Activated T-cell treated with anti-CD3 and anti-CD28 coated beads for 48 hours (primary cell): ENCODE measurements around the gene SLITRK5.

ENCODE experiments used
- DNase-seq: peaks from one replicate; pipeline ENCODE4 v3.0.0-alpha.2; 2020; ENCODE audit warnings: low read depth

SLITRK5 gene

GRCh38 chr13:87671031-87671752 lies at the start of gene SLITRK5:
Gene SLITRK5 (plus strand): TSS chr13:87671371. CDS start chr13:87675389, 4,018 bp downstream.
- peak; percentile 64 for DNase-seq

DNA sequence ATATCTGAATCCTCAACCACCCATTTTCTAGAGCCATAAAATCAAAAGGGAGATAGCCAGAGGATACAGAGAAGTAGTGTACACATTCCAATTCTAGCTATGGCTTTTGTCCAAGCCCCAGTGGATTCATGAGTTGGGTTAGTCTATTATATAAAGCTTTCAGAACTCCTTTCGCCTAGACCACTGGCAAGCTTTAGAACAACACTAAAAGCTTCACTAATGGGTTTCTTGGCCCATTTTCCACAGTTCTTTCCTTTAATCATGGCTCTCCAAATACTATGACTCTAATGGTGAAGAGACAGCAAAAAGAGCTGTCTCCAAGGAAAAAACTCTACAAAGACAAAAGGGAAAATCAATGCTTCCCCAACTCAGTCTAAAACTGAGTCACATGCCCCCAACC lies 48.2 kb upstream of the SLITRK5 start:
- no peak for DNase-seq

GRCh38 chr13:87656306-87656705 lies 14.9 kb upstream of the SLITRK5 start:
- DNase-seq, result no peak

DNA sequence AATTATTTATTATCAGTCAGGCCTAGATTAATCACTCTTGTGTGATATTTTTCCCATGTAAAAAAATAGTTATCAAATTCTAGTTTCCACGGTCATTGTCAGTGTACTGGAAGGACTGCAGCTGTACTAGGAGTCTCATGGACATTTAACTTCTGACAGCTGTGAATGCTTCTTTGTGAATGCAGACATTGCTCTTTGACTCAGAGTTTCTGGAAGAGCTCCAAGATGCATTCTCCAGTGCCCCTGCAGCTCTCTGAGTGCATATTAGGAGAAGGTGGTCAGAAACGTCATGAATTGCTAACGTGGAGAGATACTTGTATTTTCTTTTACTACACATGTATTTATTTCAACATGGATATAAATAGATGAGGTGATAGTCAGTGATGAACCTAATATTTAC lies 9.7 kb upstream of the SLITRK5 start:
- no peak for DNase-seq

DNA sequence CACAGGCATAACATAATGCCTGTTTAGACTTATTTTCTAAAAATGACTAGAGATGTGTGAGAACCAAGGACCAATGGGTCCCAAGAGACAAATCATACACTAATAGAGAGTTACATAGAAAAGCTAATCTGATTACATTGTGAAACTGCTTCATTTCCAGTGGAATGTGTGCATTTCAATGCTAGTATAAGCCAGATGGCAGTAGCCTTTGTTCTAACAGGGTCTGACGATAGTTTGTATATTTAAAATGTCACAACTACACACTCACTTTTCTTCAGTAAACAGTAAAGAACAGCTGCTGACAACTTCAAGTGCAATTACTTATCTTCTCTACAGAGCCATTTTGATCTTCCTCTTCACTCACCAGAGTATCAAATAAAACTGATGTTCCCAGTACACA lies 4.3 kb upstream of the SLITRK5 start:
- DNase-seq, result no peak

- no peak for DNase-seq
Measured at GRCh38 chr13:87667686-87668085, 3.5 kb upstream of the SLITRK5 start.

DNA sequence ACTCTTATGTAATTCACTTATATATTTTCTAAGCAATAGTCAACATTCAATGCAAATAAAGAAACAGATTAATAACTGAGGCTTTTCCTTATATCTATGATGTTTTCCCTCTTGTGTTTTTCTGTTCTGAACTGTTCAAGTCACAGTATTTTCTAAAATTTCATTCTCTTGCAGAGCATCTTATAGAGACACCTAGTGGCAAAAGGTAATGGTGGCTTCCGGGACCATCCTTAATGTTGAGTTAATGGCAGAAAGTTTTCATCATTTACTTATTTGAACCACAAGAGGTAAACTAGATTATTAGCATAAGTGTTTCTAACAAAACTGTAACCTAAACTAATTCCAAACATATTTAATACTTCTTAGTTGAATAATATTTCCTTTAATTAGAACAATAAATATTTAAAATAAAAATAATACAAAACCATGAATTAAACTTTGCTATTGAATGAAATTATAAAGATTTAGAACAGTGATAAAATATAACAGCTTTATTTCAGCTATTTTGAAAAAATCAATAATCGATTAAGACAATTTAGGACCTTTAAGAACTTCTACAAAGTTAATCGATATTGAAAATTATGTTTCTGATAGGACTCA lies 1.7 kb upstream of the SLITRK5 start:
- no peak for DNase-seq

- DNase-seq, result no peak
Measured at GRCh38 chr13:87671753-87672605, 808 bp downstream of the SLITRK5 start.

GRCh38 chr13:87674247-87674738 lies 3.1 kb downstream of the SLITRK5 start:
- DNase-seq, result no peak

- no peak for DNase-seq
Measured at GRCh38 chr13:87675851-87676250, 4.7 kb downstream of the SLITRK5 start.

GRCh38 chr13:87676254-87677042 lies 5.3 kb downstream of the SLITRK5 start:
- no peak for DNase-seq

GRCh38 chr13:87677043-87677495 lies 5.9 kb downstream of the SLITRK5 start:
- no peak for DNase-seq

GRCh38 chr13:87677496-87678371 lies 6.6 kb downstream of the SLITRK5 start:
- DNase-seq, result no peak

DNA sequence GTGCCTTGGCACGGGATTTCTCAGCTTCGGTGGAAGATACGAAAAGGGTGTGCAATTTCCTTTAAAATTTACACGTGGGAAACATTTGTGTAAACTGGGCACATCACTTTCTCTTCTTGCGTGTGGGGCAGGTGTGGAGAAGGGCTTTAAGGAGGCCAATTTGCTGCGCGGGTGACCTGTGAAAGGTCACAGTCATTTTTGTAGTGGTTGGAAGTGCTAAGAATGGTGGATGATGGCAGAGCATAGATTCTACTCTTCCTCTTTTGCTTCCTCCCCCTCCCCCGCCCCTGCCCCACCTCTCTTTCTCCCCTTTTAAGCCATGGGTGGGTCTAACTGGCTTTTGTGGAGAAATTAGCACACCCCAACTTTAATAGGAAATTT lies 7.2 kb downstream of the SLITRK5 start:
- no peak for DNase-seq

- DNase-seq, result no peak
Measured at GRCh38 chr13:87680298-87680697, 9.1 kb downstream of the SLITRK5 start.

- no peak for DNase-seq
Measured at GRCh38 chr13:87684850-87685742, 13.9 kb downstream of the SLITRK5 start.

DNA sequence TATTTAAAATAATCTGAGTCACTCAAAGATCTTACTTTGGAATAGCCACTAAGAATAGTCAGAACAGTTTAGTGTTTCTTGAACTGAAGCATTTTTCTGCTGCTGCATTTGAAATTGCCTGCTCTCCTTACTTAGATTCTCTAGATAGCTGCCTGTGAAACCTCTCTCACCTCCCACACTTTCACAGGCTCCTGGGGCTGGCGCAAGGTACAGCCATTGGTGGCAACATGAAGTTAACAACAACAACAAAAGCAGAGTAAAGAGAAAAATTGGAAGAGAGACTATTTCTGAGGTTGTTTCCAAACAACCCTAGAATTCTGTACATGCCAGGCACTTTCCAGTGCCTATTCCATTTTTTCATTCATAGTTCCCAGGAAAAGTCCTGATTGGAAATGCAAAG lies 25.3 kb downstream of the SLITRK5 start:
- no peak for DNase-seq

- DNase-seq, result no peak
Measured at GRCh38 chr13:87698268-87698667, 27.1 kb downstream of the SLITRK5 start.

- DNase-seq, result no peak
Measured at GRCh38 chr13:87709947-87710346, 38.8 kb downstream of the SLITRK5 start.

GRCh38 chr13:87712012-87712411 lies 40.8 kb downstream of the SLITRK5 start:
- no peak for DNase-seq
